Suppressor macrophage treated with lipopolysaccharide for 1 hour (primary cell): ENCODE data around the gene CRYGA.
A peak's percentile ranks its signal among the peaks of the same experiment; 100 is the strongest.
"Not testable (repeated sequence)": the region's sequence is repeated elsewhere in the genome, so short reads cannot be mapped to it uniquely, and the experiment has no call there.

Source experiments
- DNase-seq, 3 donors: peaks; one replicate each; pipeline ENCODE4 v3.0.0-alpha.2; 2020 to 2022

The CRYGA gene

DNA sequence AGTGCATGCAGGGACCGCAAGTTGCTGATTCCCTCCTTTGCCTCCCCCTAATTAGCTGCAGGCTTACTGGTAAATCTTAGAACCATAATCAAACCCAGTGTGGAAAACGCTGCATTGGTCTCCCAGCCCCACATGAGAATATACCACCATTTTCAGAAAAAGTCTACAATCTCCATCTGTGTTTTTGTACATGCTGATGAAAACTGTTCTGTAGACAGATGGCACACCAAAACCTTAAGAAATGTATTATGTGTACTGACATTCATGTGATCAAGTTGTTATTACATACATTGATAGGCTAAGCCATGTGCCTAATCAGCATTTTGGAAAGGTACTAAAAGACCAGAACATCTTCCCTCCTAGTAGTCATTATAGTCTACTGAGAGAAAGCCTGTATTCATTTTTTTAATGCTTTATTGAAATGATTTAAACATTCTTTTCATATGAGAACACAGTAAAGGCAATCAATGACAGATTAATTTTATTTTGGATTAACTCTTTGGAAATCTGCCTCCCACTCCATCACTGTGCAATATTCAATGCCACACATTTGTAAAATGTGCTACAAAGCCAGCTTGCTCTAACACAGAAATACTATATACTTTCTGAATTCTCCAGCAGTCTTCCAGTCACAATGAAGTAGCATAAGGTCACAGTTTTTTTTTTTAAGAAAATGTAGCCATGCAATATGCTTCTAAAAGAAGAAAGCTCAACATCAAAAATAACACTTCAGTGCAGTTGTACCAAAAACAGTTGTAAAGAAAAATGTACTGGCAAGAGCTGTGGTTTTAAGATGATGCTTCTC, 1.8 kb upstream of the CRYGA start:
- no peak for DNase-seq

GRCh38 chr2:208156439-208156838, 7.0 kb downstream of the CRYGA start:
- no peak for DNase-seq

DNA sequence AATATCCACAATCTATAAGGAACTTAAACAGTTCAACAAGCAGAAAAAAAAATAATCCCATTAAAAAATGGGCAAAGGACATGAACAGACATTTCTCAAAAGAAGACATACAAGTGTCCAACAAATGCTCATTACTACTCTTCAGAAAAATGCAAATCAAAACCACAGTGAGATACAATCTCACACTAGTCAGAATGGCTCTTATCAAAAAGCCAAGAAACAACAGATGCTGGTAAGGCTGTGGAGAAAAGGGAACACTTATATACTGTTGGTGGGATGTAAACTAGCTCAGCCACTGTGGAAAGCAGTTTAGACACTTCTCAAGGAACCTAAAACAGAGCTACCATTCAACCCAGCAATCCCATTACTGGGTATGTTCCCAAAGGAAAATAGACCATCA, 10.2 kb downstream of the CRYGA start:
- no peak for DNase-seq

GRCh38 chr2:208150956-208151355, 12.4 kb downstream of the CRYGA start:
- peak; percentile 21 to 52 (median 45) for DNase-seq

GRCh38 chr2:208150094-208150493, 13.3 kb downstream of the CRYGA start:
- no peak for DNase-seq

DNA sequence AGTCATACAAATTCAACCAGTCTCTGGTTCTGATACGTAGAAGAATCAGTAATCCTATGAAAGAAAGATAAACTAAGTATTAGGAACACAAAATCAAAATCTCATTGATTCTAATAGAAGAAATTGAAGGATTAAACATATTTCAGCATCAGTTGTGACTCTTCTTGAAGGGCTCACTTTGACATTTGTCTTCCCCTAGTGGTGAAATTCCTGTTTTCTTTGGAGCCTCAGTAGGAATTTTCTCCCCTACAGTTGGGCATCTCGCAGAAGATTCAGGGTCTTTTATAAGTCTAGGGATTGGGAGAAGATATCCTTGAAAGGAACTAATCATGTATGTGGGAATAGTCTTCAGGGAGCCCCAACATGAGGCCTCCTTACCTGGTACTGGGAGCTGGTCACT, 14.6 kb downstream of the CRYGA start:
- no peak for DNase-seq

- no peak for DNase-seq
Observed at GRCh38 chr2:208147759-208148158, 15.6 kb downstream of the CRYGA start.

DNA sequence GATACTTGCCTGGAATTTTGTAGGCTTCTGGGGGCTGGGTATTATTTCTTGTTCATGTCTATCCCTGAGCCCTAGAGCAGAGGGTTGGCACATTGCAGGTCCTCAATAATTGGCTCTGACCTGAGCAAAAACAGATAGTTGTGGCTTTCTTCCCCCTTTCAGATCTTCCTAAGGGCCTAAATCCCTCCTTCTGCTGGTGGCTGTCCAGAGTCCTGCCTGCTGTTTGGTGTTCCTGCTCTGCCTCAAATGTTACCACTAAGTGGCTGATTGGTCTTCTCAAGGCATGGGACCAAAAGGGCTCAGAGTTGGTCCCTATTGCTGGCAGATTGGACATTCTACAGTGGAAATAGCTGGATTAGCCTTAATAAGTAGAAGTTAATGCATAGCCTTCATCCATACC, 16.4 kb downstream of the CRYGA start:
- no peak for DNase-seq

DNA sequence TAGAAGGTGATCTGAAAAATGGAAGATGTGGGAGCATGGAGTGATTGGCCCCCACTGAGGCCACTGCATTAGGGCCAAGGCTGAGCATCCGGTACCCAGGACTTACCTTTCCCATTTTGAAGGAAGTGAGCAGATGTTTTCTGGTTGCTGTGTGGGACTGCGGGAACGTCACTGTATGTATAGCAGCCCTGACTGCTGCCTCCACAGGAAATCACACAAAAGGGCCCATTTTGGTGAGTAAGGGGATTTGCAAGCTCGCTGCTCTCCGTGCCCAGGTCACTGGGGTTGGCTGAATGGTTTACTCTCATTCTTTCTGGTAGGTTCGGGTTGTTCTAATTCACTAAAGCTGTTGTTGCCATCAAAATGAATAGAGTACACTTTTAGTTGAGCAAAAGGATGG, 17.4 kb downstream of the CRYGA start, which contains the start of gene CRYGB:
Gene CRYGB (minus strand): TSS at position 153 of the 400 bp plus-strand sequence. CDS start 38 bp downstream, at position 115.
- DNase-seq = no peak

DNA sequence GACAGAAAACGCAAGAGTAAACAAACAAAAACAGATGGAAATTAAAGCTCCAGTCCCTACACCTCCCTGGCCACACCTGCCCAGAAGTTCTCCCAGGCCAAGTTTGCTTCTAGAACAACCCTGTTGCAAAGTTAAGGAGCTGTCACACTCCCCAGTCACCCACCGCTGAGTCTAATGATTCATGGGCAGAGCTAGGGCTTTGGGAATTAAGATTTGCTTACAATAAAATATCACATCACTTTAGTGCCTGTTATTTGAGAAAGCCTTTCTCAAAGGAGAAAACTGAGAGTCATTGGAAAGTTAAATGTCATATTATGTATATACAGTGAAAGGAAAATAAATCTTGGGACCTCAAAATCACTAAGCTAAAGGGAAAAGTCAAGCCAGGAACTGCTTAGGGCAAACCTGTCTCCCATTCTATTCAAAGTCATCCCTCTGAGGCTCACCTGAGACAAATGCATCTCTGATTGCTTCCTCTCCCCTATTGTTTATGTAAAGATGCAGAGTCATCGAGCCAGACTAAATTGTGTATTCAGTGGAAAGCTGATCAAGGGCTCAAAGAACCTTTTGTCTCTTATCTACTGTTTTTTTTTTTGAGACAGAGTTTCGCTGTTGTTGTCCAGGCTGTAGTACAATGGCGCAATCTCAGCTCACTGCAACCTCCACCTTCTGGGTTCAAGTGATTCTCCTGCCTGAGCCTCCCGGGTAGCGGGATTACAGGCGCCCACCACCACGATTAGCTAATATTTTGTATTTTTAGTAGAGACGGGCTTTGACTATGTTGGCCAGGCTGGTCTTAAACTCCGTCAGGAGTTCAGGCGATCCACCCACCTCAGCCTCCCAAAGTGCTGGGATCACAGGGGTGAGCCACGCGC, 20.2 kb downstream of the CRYGA start:
- DNase-seq = no peak

DNA sequence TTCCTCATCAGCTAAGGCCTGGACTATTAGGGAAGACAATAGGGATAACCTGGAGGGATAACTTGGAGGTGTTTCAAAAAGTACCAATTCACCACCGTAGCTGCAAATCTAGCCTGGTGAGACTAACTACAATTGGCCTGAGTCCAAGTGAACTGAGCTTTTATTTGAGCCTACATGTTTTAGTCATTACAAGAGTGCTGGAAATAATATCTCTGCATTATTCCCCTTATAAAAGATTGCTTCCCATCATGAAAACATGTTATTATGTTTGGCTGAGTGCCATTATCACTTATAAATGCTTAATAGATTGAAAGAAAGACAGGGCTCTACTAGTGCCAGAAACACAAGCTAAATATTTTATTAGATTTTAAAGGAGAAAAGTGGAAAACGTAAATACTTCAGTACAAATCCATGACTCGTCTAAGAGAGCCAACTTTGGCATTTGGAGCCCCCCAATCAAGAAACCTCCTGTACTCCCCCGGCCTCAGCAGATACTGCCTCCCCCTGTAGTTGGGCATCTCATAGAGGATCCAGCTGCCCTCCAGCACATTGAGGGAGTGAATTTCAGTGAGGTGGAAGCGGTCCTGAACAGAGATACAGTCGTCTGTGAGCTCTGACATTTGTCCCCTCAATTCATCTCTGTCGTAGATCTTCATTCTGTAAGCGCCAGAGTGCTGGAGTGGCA, 21.0 kb downstream of the CRYGA start:
- no peak for DNase-seq

DNA sequence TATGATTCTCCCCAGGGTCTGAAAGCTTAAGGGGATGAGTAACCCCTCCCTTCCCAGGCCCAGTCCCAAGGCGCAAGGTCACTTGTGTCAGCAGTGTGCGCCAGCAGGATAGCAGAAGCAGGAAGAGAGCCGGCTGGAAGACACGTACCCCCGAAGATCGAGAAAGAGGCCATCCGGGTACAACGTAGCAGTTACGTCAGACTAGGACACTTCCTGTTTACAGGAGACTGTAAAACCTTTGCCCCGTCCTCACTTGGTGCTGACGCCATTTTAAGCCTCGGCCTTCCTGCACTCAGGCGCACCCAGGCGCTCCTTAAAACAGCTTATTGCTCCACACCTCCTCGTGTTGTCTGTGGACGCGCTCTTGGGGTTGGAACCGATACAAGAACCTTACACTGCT, 23.9 kb downstream of the CRYGA start:
- DNase-seq = no peak

DNA sequence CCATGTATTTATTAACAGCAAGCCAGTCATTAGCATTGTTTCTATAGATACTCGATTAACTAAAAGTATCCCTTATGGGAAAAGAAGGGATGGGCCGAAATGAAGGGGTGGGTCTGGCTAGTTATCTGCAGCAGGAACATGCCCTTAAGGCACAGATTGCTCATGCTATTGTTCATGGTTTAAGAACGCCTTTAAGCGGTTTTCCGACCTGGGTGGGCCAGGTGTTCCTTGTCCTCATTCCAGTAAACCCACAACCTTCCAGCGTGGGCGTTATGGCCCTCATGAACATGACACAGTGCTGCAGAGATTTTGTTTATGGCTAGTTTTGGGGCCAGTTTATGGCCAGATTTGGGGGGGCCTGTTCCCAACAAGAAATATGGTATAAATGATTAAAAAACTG, 25.1 kb downstream of the CRYGA start:
- not testable (repeated sequence) for DNase-seq

DNA sequence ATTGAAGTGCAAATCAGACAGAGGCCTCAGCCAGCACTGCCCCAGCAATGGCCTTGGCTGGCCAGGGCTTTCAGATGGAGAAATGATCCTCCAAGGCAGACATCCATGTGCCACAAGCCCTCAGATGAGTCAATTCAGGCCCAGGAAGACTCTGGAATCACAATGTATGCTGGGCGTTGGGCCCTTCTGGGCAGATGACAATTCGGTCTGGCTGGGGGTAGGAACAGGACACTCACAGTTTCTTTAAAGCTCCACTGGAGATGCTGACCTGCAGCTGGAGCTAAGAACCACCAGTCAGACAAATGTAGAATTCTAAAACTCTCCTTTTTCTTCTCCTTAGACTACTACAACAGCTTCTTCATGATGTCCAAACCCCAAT, 26.7 kb downstream of the CRYGA start:
- no peak for DNase-seq

GRCh38 chr2:208135794-208136715, 27.3 kb downstream of the CRYGA start:
- no peak for DNase-seq

GRCh38 chr2:208134928-208135586, 28.3 kb downstream of the CRYGA start:
- DNase-seq = no peak

GRCh38 chr2:208130712-208131110, 32.7 kb downstream of the CRYGA start:
- no peak for DNase-seq

DNA sequence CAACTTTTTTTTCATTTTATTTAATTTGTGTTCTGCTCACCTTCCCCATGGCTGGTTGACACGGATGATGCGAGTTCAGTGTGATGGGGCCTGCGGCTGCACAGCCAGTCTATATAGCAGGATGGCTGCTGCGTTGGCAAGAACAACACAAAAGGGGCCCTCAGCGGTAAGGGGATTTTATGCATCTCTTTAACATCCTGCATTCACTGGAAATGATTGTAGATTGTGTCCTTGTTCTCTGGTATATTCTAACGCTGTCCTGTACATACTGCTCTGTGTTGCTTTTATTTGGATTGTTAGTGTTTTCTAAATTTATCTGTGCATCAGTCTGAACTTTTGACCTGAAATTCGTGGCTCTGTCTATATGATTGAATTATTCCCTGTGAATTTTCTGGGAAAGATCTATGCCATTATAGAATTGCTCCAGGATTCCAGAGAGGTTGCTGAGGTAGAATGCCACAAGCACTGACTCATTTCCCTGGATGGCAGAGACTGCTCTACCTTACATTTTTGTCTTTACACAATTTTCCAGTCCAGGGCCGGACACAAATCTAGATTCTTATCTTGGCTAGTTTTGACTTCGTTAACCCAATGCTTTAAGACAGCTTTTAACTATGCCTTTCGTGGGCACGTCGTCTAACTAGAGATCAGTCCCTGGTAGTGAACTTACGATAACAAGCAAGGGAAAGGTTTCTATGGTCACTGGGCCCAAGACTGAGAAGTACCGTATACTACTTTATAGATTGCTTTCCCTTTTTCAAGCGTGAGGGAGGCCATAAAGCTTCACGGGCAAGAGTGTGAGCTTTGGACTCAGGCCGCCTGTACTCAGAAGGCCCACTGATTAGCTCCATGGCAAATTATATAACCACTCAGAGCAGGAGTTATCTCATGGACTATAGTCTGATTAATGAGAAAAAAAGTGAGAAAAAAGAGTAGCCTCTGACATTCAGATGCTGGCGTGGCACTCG, 33.4 kb downstream of the CRYGA start, which contains the start of gene CRYGC:
Gene CRYGC (minus strand): TSS at position 85 of the 968 bp plus-strand sequence. CDS start 36 bp downstream, at position 49.
- DNase-seq = no peak

- no peak for DNase-seq
Observed at GRCh38 chr2:208128136-208128535, 35.3 kb downstream of the CRYGA start.

DNA sequence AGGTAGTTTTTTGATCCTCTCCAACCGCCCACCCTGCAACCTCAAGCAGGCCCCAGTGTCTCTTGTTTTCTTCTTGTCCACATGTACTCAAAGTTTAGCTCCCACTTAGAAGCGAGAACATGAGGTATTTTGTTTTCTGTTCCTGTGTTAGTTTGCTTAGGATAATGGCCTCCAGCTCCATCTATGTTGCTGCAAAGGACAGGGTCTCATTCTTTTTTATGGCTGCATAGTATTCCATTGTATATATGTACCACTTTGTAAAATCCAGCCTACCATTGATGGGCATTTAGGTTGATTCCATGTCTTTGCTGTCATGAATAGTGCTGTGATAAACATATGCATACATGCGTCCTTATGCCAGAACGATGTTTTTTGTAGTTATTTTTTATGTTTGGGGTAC, 36.3 kb downstream of the CRYGA start:
- DNase-seq = no peak
